ENCODE measurements around the gene CRYBG2.

GRCh38 chr1:26378879-26379251 is 24.9 kb upstream of the CRYBG2 start:
- no peak for TF ChIP-seq CTCF (IDR thresholded peaks at IDR 0.05 in 4 of 5, conservative IDR thresholded peaks at IDR 0.05 in 1 of 5)
- no peak for TF ChIP-seq POLR2A (IDR thresholded peaks at IDR 0.05)

All from gastrocnemius medialis (tissue), 4 donors.